HG03442 (cell line): ENCODE results near the gene FBXO2.
"Not testable (repeated sequence)": the region's sequence is repeated elsewhere in the genome, so short reads cannot be mapped to it uniquely, and the experiment has no call there.

Experiments used
- ATAC-seq: cut with Tn5 transposase; IDR thresholded peaks from one replicate; pipeline ENCODE4 v1.9.1; 2021; ENCODE audit warnings: mild to moderate bottlenecking, moderate library complexity; ENCODE audit not compliant: unreplicated experiment

Gene FBXO2

DNA sequence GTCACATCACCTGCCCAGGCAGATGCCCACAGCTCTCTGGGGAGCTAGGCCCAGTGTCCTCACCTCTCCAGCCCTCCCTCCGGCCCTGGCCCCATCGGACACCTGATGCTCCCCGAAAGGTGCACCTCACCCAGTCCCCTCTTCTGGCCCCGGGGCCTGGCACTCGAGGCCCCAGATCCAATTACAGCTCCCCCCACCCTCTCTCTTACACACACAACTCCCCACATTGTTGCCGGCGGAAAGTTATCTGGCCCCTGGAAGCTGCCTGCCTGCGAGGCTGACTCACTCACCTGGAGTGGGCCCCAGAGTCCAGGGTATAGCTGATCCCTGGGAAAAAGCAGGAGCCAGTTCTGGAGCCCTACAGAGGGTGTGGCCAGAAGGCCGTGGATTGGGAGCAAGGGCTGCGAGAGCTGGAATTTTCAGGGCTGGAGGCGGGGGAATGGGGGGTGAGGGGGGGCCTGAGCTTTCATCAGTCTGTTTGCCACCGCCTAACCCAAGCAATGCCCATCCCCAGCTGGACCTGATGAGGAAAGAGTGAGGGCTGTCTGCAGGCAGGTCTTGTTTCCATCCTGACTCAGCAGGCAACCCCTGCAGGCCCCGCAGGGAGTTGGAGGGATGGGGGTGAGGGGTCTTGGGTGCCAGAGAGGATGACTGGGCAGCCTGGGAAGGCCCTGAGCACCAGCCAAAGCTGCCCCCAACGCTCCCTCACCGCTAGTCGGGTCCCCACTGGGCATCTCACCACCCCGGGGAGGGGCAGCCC is 948 bp downstream of the FBXO2 start:
- no peak for ATAC-seq

DNA sequence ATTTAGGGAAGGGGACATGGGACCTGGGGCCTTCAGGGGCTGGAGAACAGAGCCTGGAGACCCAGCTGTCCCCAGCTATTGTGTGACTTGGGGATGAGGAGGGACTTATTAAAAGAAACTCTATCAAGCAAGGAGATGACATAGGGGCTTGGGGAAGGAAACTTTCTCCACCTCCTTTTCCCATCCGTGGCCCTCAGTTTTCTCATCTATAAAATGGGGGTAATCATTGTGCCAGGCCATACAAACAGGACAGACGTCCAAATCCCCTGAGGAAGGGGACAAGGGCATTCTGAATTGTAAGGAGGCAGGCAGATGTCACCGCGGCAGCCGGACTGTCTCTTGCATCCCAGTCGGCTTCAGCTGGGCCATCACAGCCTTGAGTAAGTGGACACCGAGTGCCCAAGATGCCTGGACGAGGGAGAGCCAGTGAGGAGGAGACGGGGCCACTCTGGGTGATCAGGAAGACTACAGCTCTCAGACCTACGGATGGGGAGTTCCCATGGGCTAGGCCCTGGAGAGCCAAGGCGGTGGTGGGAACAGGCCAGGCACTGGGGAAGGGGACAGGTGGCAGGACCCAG is 1.9 kb downstream of the FBXO2 start:
- no peak for ATAC-seq

DNA sequence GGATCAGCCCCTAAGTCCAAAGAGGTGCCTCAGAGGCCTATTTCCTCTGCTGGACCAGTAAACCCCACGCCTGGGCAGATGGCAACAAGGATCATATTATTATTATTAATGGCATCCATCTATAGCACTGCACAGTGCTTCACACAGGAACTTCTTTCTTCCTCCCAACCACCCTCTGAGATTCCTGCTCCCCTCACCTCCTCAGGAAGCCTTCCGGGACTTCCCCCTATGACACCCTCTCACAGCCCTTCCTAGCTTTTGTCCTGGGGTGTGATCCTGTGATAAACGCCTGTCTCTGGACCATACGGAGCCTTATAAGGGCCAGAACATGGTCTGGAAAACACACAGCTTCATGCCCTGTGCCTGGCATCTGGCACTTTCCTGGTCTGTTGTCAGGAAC is 3.2 kb downstream of the FBXO2 start:
- no peak for ATAC-seq

DNA sequence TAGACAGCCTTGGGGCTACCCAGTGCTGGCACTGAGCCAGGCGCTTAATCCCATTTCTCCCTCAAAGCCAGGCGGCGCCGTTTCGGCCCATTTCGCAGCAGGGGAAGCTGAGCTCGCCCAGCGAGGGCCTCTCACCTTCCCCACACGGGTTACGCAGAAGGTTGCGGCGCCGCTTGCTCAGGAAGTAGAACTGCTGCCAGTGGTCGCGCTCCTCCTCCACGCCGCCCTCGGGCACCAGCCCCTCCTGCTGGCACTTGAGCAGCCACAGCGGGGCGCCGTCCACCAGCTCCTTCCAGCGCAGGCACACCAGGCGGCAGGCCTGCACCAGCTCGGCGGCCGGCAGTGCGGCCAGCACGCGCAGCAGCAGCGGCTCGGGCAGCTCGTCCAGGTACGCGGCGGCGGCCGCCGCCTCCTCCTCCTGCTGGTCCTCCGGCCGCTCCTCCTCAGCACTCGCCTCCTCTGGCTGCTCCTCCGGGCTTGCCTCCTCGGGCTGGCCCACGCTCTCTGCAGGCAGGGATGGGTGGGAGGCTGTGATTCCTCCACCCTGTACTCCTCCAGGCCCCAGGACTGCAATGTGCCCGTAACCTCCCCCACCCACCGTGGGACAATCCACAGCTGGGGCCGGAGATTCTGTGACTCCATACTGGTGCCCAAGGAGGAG is 3.8 kb downstream of the FBXO2 start:
- no peak for ATAC-seq

DNA sequence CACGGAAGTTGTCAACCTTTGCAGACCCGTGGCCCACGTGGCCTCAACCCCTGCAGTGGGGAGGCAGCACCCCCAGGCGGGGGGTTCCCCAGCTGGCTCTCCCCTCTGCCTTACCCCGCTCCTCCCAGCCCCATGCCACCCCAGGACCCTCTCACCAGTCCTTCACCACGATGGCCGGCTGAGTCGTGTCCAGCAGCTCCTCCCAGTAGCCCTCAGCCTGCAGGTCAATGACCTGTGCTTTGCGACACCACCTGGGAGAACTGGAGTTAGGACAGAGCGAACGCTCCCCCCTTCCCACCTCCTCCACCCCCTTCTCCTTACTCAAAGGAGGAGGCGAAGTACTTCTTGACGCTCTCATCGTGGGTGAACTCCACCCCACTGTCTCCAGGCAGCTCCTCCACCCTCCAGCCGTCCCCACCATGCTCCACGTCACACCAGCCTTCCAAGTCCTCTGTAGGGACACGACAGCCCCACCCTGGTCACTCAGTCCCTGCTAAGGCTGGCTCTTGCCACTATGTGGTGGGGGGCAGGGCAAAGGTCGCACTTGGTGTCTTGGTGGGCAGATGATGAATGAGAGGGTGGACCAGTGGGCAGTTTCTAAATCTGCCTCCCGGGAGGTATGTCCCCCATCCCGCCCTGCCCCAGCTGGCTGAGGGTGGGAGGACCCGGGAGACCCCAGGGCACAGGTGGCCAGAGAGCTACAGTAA is 4.5 kb downstream of the FBXO2 start:
- no peak for ATAC-seq

DNA sequence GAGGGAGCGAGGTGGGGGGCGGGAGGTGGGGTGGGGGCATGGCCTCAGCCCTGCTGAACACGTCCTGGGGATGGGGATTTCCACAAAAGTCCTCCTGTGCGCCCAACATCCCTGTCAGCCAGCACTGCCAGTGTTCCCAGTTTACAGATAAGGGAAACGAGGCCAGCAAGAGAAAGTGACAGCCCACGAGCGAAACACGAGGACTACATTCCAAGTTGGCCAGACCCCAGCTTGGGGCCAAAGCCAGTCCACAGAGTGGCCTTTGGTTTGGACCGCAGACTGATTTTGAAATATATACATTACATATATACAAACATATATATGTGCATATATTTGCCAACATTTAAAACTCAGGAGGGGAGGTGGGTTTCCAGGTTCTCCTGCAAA is 5.0 kb downstream of the FBXO2 start:
- ATAC-seq: no peak

DNA sequence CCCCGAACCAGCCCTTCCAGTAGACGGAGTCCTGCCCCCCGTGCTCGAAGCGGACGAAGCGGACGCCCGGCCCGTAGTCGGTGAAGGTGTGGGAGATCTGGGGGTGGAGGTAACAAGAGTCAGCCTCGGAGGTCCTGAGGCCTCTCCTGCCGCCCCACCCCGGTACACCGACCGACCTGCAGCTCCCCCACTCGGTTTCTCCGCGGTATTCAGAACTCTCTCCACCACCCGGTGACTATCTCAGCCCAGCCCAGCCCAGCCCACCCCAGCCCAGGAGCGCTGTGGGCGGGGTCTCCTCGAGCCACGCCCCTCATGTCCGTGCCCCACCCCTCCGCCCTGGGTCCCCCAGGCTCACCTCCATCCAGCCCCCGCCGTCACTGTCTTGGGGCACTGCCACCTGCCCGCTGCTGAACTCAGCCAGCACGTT is 5.5 kb downstream of the FBXO2 start:
- ATAC-seq: no peak

DNA sequence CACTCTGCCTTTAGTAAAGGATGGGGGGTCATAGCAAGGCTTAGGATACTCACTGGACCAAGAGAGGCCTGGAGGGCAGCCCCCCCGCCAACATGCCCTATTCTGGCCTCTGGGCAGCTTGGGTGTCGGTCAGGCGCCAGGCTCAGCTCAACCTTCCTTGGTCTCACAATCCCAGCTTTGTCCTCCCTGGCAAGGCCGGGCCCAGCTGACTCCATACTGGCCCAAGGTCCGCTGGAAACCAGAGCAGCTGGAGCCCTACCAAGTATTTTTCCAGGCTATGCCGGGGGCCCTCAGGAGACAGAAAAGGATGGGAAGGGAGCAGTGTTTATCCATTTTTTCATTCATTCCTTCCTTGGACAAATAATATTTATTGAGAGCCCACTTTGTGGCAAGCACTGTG is 6.2 kb downstream of the FBXO2 start:
- ATAC-seq: no peak

DNA sequence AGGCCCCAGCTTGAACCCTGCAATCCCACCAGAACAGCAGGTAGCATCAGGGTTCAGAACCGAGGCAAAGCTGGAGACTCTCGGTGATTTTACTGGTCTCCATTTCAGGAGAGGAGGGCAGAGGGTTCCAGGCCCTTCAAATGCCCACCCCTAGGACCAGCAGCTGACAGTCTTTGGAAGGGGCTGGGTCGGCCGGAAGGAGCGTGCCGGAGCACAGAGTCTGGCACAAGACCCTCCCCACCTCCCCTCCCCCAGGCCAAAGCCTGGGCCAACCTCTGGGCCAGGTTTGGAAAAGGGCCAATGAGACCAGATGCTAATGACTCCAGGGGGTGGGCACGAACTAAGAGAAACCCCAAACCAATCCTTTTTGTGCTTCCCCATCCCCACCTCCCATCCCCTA is 6.9 kb downstream of the FBXO2 start:
- ATAC-seq: no peak

DNA sequence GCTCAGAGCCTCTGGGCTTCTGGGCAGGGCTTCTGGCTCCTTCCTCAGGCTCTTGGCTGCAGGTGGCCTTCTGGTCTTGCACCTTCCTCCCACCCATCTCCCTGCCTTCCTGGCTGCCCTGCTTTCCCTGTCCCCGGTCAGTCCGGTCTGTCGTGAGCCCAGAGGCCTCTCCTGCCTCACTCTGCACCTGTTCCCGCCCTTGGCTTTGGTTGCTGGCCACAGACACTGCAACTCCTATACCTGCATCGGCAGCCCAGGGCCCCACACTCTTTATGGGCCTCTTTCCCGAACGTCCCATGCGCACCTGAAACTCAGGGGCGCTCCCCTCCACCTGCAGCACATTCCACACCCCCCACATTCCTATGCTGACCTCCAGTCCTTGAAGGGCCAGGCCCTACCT is 7.9 kb downstream of the FBXO2 start:
- no peak for ATAC-seq

DNA sequence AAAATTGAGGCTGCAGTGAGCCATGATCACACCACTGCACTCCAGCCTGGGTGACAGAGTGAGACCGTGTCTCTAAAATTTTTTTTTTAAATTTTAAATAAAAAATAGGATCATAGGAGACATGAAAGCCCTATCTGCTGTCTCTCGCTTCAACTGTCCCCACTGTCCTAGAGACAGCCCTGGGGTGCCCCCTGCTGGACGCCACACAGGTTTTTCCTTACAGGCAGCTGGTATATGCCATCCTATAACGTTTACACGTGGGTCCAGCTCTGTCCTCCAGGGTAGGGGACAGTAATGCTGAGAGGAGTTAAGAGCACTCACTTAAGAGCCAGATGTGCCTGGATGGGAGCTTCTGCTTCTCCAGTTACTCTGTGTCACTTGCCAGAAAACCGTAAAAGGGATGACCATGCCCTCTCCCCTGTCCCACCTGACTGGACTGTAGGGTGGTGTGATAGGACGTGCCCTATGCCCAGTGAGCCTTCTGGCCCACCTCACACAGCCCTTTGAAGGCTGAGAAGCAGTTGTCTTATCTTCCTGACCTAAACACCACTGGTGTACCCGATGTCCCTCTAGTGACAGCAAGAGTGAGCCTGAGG is 8.5 kb downstream of the FBXO2 start:
- ATAC-seq: no peak

DNA sequence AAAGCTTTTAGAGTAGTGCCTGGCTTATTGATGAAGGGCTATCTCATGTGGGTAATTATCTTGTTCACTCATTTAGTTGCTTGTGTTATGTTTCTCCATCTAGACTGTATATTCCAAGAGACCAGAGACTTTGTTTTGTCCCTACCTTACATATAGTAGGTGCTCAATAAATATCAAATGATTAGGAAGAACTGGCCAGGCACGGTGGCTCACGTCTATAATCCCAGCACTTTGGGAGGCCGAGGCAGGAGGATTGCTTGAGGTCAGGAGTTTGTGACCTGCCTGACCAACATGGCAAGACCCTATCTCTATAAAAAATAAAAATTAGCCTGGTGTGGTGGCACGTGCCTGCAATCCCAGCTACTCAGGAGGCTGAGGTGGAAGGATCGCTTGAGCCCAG is 9.0 kb downstream of the FBXO2 start:
- no peak for ATAC-seq

DNA sequence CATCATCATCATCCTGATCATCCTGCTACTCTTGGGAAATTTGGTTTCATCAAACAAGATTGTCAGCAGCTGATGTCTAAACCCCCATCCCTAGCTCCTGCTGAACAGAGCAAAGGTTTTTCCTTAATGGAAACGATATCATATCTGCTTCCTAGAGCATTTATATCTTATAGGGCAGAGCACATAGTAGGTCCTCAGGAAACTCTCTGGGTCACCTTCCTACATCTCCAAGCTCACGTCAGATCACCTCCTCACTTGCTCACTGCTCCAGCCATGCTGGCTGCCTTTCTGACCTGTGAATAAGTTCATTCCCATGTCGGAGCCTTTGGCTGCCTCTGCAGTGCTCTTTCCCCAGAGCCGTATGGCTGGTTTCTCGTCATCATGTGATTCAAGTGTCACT is 10.4 kb downstream of the FBXO2 start:
- ATAC-seq: no peak

DNA sequence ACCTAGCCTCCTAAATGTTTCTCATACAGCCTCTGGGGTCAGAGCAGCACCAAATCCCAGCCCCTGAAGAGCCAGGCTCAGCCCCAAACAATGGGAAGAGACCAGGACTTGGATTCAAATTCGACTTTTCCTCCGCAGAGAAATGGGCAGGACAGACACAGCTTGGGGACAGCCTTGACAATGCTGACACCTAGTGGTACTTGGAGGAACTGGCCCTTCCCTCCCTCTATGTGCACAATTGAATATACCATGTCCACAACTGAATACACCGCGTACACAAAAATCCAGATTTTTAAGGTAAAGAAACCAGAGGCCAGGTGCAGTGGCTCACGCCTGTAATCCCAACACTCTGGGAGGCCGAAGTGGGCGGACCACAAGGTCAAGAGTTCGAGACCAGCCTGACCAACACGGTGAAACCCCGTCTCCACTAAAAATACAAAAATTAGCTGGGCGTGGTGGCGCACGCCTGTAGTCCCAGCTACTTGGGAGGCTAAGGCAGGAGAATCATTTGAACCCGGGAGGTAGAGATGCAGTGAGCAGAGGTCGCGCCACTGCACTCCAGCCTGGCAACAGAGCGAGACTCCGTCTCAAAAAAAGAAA is 11.7 kb downstream of the FBXO2 start:
- not testable (repeated sequence) for ATAC-seq

DNA sequence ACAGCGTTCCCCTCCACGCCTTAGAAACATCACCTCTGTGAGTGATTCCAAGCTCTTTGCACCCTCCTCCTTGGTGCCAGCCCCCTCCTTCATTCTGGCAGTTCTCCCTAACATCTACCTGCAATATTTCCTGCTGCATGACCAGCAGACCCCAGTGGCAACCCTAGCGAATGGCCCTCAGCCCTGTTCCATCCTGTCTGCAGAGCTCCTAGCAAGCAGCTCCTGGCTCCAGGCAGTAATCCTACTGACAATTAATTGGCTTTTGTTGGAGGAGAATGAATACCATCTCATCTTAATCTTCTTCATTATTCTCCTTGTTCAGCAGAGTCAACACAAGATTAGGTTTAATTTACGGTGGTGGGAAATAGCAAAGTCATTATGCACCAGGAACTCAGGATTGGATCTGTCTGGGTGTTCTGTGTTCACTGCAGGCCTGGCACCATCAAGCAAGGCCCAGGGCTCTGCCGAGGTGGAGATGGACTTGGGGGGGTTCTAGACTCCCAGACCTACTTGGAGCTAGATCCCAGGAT is 12.4 kb downstream of the FBXO2 start:
- no peak for ATAC-seq

DNA sequence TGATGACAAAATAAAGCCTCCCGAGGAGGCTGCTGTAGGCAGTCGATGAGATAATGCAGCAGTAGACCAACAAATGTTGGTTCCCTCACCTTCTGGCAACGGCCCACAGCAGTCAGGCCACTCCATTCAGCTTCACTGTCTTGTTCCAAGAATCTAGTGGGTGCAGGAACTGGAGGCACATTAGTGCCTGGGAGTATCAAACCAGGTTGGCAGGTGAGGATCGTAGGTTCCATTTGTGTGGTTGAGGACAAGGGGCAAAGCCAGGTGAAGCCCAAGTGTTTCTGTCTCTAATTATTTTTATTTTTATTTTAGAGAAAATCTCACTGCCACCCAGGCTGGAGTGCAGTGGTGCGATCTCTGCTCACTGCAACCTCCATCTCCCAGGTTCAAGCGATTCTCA is 13.3 kb downstream of the FBXO2 start:
- ATAC-seq: no peak

DNA sequence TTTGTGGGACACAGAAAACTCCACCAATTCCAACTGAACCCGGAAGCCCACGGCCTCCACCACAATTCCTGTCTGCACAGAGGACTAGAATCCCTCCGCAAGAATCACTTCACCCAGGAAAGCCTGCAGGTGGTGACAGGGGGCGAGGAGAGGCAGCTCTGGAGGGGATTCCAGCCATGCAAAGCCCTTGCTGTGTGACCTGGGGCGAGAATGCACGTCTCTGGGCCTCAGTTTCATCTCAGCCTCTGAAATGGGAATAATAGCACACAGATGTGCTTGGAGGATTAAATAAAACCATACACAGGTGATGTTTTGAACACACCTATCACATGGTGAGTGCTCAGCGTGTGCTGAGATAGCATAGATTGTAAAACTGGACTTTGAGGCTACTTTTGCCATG is 14.1 kb downstream of the FBXO2 start:
- ATAC-seq: no peak

DNA sequence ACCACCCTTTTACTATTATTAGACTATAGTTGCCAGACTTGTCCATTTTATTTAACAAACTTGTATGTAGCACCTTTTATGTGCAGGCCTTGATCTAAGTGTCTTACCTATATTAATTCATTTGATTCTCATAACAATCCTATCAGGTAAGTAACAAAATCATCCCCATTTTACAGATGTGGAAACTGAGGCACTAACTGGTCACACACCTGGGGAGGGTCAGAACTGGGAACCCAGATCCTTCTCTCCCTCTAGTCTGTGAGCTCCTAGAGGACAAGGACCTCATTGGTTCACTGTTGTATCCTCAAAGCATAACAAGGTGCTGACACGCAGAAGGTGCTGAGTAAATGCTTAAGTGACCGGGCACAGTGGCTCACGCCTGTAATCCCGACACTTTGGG is 14.9 kb downstream of the FBXO2 start:
- ATAC-seq: no peak

DNA sequence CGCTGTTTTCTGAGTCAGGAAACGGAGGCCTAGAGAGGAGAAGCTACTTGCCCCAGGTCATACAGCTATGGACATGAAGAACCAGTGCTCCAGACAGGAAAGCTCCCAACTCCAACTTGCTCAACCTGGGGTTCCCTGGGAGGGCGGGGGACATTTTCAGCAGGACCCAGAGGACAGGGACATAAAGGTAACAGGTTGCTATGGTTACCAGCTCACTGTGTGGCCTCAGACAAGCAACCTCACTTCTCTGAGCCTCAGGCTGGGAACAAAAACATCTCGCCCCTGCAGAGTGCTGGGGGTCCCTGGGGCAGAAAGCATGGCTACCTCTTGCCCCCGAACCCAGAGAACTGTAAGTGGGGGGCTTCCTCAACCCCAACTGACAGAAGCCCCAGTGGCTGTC is 16.1 kb downstream of the FBXO2 start:
- no peak for ATAC-seq

DNA sequence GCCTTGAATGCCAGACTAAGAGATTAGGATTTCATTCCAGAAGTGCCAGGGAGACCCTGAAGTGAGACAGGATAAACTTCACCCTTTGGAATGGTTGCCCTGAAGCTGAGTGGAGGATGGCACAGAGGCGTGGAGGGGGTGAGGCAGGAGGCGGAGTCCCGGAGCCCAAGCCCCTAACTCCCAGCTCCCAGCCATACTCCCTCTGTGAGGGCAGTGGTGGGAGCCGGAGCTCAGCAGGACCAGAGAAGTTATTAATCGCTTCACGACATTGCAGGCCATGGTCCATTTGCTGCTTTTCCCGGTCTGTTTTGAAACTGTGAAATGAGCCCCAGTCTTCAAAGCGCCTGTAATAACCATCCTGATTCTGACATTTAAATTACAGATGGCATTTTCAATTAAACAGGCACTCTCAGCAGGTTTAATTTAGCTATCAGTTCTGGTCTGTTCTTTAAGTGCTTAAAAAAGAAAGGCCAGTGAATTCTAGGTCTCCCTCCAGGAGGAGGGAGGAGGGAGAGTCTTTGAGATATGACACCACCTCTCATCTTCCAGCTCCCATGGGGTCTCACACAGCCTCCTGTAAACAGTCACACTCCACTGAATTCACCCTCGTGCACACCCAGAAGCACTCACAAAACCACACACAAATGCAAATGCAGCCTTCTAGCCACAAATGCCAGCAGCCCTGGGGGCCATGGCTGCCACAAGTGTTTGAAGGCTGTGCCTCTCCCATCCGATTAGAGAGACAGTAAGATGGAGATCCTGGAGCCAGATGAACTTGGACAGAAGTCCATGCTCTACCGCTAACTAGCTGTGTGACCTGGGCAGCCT is 19.6 kb downstream of the FBXO2 start:
- no peak for ATAC-seq
